Measurements from ENCODE around the gene NIPA2. TPM values are rescaled to one million over a fixed set of nuclear protein-coding genes. Genes with fewer than 3 reads are reported as not detected.
"Not testable (repeated sequence)": the region's sequence is repeated elsewhere in the genome, so short reads cannot be mapped to it uniquely, and the experiment has no call there.

Gene NIPA2
- polyA plus RNA-seq (ENCODE audit: insufficient read length) = 34.7 TPM

GRCh38 chr15:22838292-22839042 lies at the start of gene NIPA2:
Gene NIPA2, plus strand, starts transcription at chr15:22838666. Its CDS starts 13,066 bp downstream, at chr15:22851732.
- DNase-seq = peak; percentile 99

- DNase-seq = no peak
Measured at GRCh38 chr15:22794063-22794462, 44.4 kb upstream of the NIPA2 start.

- no peak for DNase-seq
Measured at GRCh38 chr15:22794621-22795167, 43.8 kb upstream of the NIPA2 start.

- no peak for DNase-seq
Measured at GRCh38 chr15:22795206-22796063, 43.0 kb upstream of the NIPA2 start.

GRCh38 chr15:22796079-22796478 lies 42.4 kb upstream of the NIPA2 start:
- DNase-seq = no peak

GRCh38 chr15:22799902-22800301 lies 38.6 kb upstream of the NIPA2 start:
- no peak for DNase-seq

- not testable (repeated sequence) for DNase-seq
Measured at GRCh38 chr15:22803006-22803405, 35.5 kb upstream of the NIPA2 start.

GRCh38 chr15:22806156-22806555 lies 32.3 kb upstream of the NIPA2 start:
- no peak for DNase-seq

- DNase-seq = no peak
Measured at GRCh38 chr15:22806664-22807063, 31.8 kb upstream of the NIPA2 start.

GRCh38 chr15:22807831-22808230 lies 30.6 kb upstream of the NIPA2 start:
- not testable (repeated sequence) for DNase-seq

GRCh38 chr15:22808240-22808639 lies 30.2 kb upstream of the NIPA2 start:
- DNase-seq = no peak

- no peak for DNase-seq
Measured at GRCh38 chr15:22808761-22809280, 29.6 kb upstream of the NIPA2 start.

GRCh38 chr15:22810033-22810852 lies 28.2 kb upstream of the NIPA2 start:
- DNase-seq = no peak

GRCh38 chr15:22810853-22811338 lies 27.6 kb upstream of the NIPA2 start:
- no peak for DNase-seq

GRCh38 chr15:22811640-22812039 lies 26.8 kb upstream of the NIPA2 start:
- DNase-seq = no peak

- DNase-seq = no peak
Measured at GRCh38 chr15:22813844-22814243, 24.6 kb upstream of the NIPA2 start.

GRCh38 chr15:22815766-22816165 lies 22.7 kb upstream of the NIPA2 start:
- no peak for DNase-seq

- DNase-seq = no peak
Measured at GRCh38 chr15:22819651-22820050, 18.8 kb upstream of the NIPA2 start.

- DNase-seq = no peak
Measured at GRCh38 chr15:22823495-22824128, 14.9 kb upstream of the NIPA2 start.

GRCh38 chr15:22827125-22827524 lies 11.3 kb upstream of the NIPA2 start:
- no peak for DNase-seq

- no peak for DNase-seq
Measured at GRCh38 chr15:22831473-22831872, 7.0 kb upstream of the NIPA2 start.

Data from hindlimb muscle (tissue), 1 donor.